ENCODE data around the gene ATG3.
"Not testable (repeated sequence)": the region's sequence is repeated elsewhere in the genome, so short reads cannot be mapped to it uniquely, and the experiment has no call there.

The ATG3 gene

DNA sequence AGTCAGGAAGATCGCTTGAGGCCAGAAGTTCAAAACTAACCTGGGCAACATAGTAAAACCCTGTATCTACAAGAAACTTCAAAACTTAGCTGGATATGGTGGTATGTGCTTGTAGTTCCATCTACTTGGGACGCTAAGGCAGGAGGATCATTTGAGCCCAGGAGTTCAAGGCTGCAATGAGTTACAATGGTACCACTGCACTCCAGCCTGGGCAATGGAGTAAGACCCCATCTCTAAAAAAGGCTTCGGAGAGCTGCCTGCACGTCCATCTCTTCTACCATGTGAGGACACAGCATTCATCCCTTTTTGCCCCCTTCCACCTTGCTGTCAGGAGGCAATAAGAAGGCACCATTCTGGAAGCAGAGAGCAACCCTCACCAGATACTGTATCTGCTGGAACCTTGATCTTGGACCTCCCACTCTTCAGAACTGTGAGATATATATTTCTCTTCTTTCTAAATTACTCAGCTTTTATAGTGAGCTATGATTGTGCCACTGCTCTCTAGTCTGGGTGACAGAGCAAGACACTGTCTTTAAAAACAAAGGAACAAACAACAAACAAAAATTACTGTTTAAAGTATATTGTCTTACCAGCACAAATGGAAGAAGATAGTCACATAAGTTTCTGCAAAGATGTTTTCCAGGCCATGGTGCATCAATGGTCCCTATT, 58.3 kb downstream of the ATG3 start:
- H3K36me3 Mint-ChIP-seq: peaks cover 0 to 14% of the 10 kb centered on the region in 2 donors
- H3K4me1 Mint-ChIP-seq: peaks cover 59 to 79% of the 10 kb centered on the region in 2 donors
- H3K27ac Mint-ChIP-seq: peak overlapping the region; percentile 86
- peak; percentile 27 to 32 for ATAC-seq (replicated peaks)
- no peak for DNase-seq
- peak overlapping the region in 1 of 2 donors; percentile 44 for H3K4me3 Mint-ChIP-seq
- peaks cover 0 to 3% of the 10 kb centered on the region in 2 donors for H3K9me3 Mint-ChIP-seq
- H3K27me3 Mint-ChIP-seq: no peaks in the 10 kb centered on the region

DNA sequence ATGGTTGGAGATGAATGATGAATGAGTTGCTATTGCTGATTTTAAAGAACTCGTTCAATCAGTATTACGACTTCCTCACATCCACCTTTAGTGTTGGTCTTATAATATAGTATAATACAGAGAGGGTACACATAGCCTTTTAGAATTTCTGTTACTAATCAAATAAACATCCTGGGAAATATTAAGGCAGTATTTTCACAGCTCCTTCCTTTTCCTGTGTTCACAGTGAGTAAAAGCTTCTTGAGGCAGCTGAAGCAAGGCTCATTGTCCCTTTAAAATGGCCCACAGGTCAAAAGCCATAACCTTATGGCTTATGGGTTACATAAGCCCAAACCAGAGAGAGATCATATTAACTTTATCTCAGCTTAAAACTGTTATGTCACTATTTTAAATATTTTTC, 61.1 kb downstream of the ATG3 start:
- Mint-ChIP-seq H3K27ac (peak overlapping the region; percentile 97), H3K4me3 (no peak overlapping the region), H3K27me3 (no peaks in the 10 kb centered on the region), H3K9me3 (no peaks in the 10 kb centered on the region), H3K4me1 (peaks cover 44 to 64% of the 10 kb centered on the region in 2 donors), H3K36me3 (peaks cover 21 to 35% of the 10 kb centered on the region in 2 donors)
- DNase-seq (no peak), ATAC-seq (replicated peaks) (no peak)

DNA sequence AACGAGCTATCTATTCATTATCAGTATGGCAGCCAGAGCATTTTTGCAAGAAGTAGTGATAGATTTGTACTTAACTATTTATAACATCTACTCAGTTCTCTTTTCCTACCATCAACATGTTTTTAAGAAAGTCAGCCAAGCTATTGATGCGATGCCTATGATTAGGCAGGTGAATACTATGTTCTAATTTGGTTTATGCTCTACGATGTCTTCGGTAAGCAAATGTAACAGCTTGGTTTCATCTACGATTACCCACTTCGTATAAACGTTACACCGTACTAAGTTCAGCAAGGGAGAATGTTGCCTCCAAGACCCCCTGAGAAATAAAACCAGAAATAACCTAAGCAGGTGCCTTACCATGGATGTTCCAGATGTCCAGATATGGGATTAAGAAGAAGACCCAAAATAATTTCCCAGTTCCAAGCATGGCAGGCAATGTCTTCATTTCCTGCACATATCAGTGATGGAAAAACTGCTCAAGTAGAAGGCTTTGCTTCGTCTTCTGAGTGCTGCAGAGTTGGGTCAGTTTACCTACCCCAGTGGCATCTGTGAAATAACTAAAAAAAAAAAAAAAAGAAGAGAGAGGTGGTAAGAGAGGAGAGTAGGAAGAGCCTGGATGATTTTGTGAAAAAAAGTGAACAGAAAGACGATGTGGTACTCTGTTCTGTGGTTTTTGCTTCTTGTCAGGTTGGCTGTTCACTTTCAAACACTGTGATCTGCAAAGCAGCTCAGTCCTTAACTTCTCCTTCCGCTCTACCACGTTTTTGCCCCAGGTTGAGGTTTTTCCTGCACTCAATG, 62.6 kb downstream of the ATG3 start, which contains the start of gene BTLA:
Gene BTLA (minus strand): TSS at position 559 of the 798 bp plus-strand sequence. CDS start 114 bp downstream, at position 445.
- H3K27me3 Mint-ChIP-seq: no peaks in the 10 kb centered on the region
- DNase-seq (no peak), ATAC-seq (replicated peaks) (peak; percentile 75 to 77)
- H3K36me3 Mint-ChIP-seq: peaks cover 34 to 48% of the 10 kb centered on the region in 2 donors
- peaks cover 4% of the 10 kb centered on the region in 2 donors for H3K9me3 Mint-ChIP-seq
- H3K27ac Mint-ChIP-seq: peak within 1 kb of the TSS; percentile 99
- H3K4me3 Mint-ChIP-seq: peak within 1 kb of the TSS; percentile 92 to 98
- H3K4me1 Mint-ChIP-seq: peaks cover 39 to 64% of the 10 kb centered on the region in 2 donors

DNA sequence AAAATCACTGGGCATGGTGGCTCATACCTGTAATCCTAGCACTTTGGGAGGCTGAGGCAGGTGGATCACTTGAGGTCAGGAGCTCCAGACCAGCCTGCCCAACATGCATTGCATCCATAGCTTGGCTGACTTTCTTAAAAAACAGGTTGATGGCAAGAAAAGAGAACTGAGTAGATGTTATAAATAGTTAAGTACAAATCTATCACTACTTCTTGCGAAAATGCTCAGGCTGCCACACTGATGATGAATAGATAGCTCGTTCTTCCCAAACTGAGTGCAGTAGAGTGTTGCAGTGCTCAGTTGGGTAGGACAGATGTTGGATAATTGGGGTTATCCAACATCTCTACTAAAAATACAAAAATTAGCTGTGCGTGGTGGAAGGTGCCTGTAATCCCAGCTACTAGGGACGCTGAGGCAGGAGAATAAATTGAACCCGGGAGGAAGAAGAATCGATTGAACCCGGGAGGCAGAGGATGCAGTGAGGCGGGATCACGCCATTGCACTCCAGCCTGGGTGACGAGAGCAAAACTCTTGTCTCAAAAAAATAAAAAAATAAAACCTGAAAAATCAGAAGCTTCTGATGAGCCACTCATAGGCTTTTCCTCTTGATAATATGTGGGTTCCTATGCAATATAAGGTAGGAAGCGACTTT, 63.7 kb downstream of the ATG3 start:
- no peaks in the 10 kb centered on the region for H3K27me3 Mint-ChIP-seq
- peaks cover 30 to 63% of the 10 kb centered on the region in 2 donors for H3K4me1 Mint-ChIP-seq
- H3K9me3 Mint-ChIP-seq: peaks cover 4 to 8% of the 10 kb centered on the region in 2 donors
- peak overlapping the region; percentile 99 for H3K27ac Mint-ChIP-seq
- H3K4me3 Mint-ChIP-seq: peak overlapping the region; percentile 92 to 98
- DNase-seq (no peak), ATAC-seq (replicated peaks) (peak; percentile 38 to 63)
- H3K36me3 Mint-ChIP-seq: peaks cover 42 to 56% of the 10 kb centered on the region in 2 donors

DNA sequence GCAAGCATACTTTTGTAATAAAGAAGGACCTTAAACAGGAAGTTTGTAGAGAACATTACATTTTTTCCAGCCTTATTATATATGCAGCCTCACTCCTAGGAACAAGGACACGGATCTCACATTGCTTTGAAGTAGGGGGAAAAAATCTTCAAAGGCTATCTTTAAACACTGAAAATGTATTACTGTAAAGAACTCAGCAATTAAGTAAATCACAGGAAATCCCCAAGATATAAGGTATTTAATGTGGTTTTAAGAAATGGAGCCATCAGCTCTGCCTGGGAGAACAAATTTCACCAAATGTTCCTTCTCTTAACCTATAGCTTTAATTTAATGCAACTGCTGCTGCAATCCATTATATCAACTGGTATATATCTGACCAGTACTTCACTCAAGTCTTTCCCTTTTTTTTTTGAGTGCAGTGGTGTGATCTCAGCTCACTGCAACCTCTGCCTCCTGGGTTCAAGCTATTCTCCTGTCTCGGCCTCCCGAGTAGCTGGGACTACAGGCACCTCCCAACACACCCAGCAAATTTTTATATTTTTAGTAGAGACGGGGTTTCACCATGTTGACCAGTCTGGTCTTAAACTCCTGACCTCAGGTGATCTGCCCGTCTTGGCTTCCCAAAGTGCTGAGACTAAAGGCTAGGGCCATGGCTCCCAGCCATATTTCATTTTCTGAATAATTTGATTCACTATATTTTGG, 65.2 kb downstream of the ATG3 start:
- no peak for DNase-seq
- Mint-ChIP-seq H3K4me3 (peak overlapping the region; percentile 87 to 88), H3K4me1 (peaks cover 36 to 65% of the 10 kb centered on the region in 2 donors), H3K9me3 (peaks cover 4 to 8% of the 10 kb centered on the region in 2 donors), H3K27ac (peak overlapping the region; percentile 96), H3K36me3 (peaks cover 51 to 61% of the 10 kb centered on the region in 2 donors), H3K27me3 (no peaks in the 10 kb centered on the region)
- no peak for ATAC-seq (replicated peaks)

DNA sequence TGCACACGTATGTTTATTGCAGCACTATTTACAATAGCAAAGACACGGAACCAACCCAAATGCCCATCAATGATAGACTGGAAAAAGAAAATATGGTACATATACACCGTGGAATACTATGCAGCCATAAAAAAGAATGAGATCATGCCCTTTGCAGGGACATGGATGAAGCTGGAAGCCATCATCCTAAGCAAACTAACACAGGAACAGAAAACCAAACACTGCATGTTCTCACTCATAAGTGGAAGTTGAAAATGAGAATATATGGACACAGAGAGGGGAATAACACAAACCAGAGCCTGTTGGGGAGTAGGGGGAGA, 67.4 kb downstream of the ATG3 start:
- peaks cover 39 to 68% of the 10 kb centered on the region in 2 donors for H3K4me1 Mint-ChIP-seq
- peaks cover 60 to 78% of the 10 kb centered on the region in 2 donors for H3K36me3 Mint-ChIP-seq
- not testable (repeated sequence) for ATAC-seq (replicated peaks); H3K9me3 Mint-ChIP-seq; H3K27me3 Mint-ChIP-seq; DNase-seq
- peak overlapping the region; percentile 64 to 75 for H3K4me3 Mint-ChIP-seq
- H3K27ac Mint-ChIP-seq: peak overlapping the region; percentile 91

DNA sequence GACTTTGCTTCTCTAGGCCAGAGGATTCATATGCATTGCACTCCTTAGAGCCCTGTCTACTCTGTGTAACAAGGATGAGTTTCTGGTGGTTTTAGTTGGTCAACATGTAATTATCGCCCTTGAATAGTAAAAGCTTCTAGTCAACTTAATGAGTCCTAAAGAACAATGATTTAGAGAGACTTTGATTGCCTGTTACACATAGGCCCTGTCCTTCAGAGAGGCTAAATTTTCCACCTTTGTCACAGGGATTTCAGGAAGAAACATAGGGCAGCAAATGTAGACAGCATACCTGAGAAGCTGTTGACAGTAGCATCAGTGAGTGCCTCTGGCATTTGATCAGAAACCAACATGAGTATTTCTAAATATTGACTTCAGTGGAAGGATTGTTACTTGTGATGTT, 69.6 kb downstream of the ATG3 start:
- peaks cover 8% of the 10 kb centered on the region in 2 donors for H3K9me3 Mint-ChIP-seq
- H3K27ac Mint-ChIP-seq: peak overlapping the region; percentile 91
- peaks cover 43 to 84% of the 10 kb centered on the region in 2 donors for H3K4me1 Mint-ChIP-seq
- ATAC-seq (replicated peaks) (no peak), DNase-seq (no peak)
- peak overlapping the region; percentile 45 to 59 for H3K4me3 Mint-ChIP-seq
- no peaks in the 10 kb centered on the region for H3K27me3 Mint-ChIP-seq
- H3K36me3 Mint-ChIP-seq: peaks cover 67 to 77% of the 10 kb centered on the region in 2 donors

DNA sequence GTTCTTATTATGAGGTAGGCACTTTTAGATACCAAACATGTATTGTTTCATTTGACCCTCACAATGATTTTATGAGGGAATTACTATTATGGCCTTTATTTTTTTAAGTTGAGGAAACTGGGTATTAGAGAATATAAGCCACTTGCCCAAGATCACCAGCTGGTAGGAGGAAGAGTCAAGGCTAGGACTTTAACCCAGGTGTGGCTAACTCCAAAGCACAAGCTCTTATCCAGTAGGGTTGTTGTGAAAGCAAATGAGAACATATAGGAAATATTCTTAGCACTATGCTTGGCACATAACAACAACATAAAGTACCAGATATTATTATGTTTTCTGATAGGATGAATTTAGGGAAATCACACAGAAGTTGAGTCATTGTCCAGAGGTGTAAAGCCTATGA, 70.4 kb downstream of the ATG3 start:
- Mint-ChIP-seq H3K4me3 (peak overlapping the region; percentile 51 to 53), H3K27me3 (no peaks in the 10 kb centered on the region), H3K9me3 (peaks cover 8% of the 10 kb centered on the region in 2 donors), H3K36me3 (peaks cover 61 to 71% of the 10 kb centered on the region in 2 donors), H3K27ac (peak overlapping the region; percentile 89), H3K4me1 (peaks cover 41 to 82% of the 10 kb centered on the region in 2 donors)
- ATAC-seq (replicated peaks) (no peak), DNase-seq (no peak)

DNA sequence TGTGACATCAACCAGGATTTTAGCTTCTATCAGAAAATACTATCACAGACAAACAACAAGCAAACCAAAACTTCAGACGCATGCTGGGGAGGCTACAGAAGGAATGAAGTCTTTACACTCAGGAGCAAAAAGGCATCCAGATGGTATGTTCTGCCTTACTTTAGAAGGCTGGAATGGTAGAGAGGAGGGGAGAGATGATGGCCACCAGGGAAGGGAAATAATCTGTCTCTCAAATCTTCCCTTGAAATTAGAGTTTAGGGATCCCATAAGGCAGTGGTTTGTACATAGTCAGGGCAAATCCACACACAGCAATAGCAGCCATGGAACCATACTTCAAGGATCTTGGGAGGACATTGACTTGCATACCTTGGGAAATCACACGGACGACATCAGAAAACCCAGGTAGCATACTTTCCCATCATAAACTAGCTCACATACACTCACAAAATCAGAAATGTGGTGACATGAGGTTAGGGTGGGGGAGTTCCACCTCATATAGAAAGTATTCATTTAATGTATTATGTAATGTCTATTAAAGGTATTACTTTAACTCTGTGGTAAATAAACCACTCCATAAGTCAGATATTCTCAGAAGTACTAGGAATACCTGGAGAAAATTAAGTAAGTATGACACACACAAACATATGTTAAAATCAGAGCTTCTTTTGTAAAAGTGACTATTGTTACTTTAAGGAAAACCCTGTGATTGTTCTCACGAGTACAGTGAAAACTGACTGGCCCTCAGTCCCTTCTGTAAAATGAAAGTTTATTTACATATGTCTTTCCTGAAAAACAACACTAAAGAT, 71.9 kb downstream of the ATG3 start:
- Mint-ChIP-seq H3K9me3 (peaks cover 8% of the 10 kb centered on the region in 2 donors), H3K4me1 (peaks cover 35 to 67% of the 10 kb centered on the region in 2 donors), H3K27ac (peak overlapping the region; percentile 83), H3K4me3 (peak overlapping the region; percentile 75 to 77), H3K27me3 (no peaks in the 10 kb centered on the region), H3K36me3 (peaks cover 55 to 63% of the 10 kb centered on the region in 2 donors)
- DNase-seq (no peak), ATAC-seq (replicated peaks) (peak; percentile 31 to 32)

DNA sequence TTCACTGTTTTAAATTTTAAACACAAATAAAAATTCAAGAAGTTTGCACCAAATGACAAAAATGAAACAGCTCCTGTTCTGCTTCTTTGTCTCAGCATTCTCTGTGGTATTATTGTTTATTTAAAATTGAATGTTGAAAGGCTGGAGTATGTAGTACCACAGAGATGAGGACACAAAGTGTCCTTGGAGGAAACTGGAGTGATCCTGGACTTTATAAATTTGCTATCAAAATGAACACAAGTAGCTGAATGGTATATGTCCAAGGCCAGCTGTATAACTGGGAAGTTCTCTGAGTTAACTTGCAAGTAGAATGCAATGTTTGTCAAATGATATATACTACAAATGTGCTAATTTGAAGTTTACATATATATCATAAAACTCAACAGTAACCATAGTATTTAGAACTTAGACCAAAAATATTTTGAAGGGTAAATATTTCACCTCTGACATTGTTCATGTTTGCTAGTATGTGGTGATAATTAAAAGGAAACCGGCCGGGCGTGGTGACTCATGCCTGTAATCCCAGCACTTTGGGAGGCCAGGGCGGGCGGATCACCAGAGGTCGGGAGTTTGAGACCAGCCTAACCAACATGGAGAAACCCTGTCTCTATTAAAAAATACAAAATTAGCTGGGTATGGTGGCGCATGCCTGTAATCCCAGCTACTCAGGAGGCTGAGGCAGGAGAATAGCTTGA, 74.8 kb downstream of the ATG3 start:
- peaks cover 38 to 69% of the 10 kb centered on the region in 2 donors for H3K4me1 Mint-ChIP-seq

DNA sequence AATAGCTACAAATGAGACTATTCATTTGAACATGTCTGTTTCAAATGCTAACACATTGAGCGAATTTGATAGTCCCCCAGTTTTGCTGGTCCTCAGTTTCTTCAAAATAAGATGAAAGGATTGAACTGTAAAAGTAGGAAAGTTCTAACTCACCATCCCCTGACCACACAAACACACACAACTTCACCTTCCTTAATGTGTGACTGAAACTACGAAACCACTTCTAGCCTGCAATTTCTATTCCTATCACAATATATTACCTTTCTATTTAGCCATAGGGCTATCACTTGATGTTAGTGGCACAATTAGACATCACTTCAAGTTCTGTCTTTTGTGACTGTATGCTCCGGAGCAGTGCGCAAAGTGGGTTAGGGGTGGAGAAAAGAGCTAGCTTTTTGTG, 77.4 kb downstream of the ATG3 start:
- Mint-ChIP-seq H3K36me3 (peaks cover 44 to 64% of the 10 kb centered on the region in 2 donors), H3K9me3 (peaks cover 2 to 4% of the 10 kb centered on the region in 2 donors), H3K27me3 (no peaks in the 10 kb centered on the region), H3K4me1 (peaks cover 44 to 71% of the 10 kb centered on the region in 2 donors), H3K27ac (peak overlapping the region; percentile 91), H3K4me3 (peak overlapping the region; percentile 2 to 49)
- peak in 1 of 2 donors; percentile 37 for ATAC-seq (replicated peaks)
- no peak for DNase-seq

More for the DNA sequence above, 74.8 kb downstream of the ATG3 start:
- DNase-seq (no peak), ATAC-seq (replicated peaks) (no peak)
- Mint-ChIP-seq H3K36me3 (peaks cover 41 to 61% of the 10 kb centered on the region in 2 donors), H3K27ac (no peak overlapping the region), H3K9me3 (peaks cover 0 to 3% of the 10 kb centered on the region in 2 donors), H3K27me3 (no peaks in the 10 kb centered on the region), H3K4me3 (no peak overlapping the region)

DNA sequence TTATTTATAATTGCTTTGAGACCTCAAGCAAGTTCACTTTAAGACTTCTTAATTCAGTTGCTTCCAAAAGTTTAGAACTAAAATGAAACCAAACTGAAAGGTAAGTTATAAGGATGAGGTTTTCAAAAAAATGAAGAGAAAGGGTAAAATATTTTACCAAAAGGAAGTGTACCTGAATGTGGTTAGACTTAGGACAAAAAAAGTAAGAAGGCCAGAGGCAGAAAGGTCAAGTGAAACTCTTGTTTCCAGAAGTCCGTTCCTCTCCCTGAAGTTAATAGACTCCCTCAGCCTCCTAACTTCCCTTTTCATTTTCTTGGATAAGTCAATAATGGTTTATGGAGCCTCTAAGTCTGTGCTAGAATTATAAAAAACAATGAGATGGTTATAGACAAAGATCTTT, 79.1 kb downstream of the ATG3 start:
- Mint-ChIP-seq H3K36me3 (peaks cover 37 to 61% of the 10 kb centered on the region in 2 donors), H3K27ac (peak overlapping the region; percentile 91), H3K9me3 (peaks cover 2 to 4% of the 10 kb centered on the region in 2 donors), H3K4me1 (peaks cover 47 to 71% of the 10 kb centered on the region in 2 donors), H3K4me3 (peak overlapping the region; percentile 45 to 73), H3K27me3 (no peaks in the 10 kb centered on the region)
- DNase-seq (no peak), ATAC-seq (replicated peaks) (peak; percentile 54 to 61)

Data from stimulated activated naive B cell treated with anti-CD40 and anti-IgM and Interleukin-4, amounts not matched to agents 10 μg/mL and 1 μg/mL and 100 μg/mL, for 72 hours (primary cell).